ENCODE data around the gene ZNF200. TPM values are rescaled to one million over a fixed set of nuclear protein-coding genes. Genes with fewer than 3 reads are reported as not detected.
A peak's percentile ranks its signal among the peaks of the same experiment; 100 is the strongest.

ZNF200 gene
- total RNA-seq, 4 donors from 2014 or later = 2.2 to 5.7 (median 3.9) TPM

DNA sequence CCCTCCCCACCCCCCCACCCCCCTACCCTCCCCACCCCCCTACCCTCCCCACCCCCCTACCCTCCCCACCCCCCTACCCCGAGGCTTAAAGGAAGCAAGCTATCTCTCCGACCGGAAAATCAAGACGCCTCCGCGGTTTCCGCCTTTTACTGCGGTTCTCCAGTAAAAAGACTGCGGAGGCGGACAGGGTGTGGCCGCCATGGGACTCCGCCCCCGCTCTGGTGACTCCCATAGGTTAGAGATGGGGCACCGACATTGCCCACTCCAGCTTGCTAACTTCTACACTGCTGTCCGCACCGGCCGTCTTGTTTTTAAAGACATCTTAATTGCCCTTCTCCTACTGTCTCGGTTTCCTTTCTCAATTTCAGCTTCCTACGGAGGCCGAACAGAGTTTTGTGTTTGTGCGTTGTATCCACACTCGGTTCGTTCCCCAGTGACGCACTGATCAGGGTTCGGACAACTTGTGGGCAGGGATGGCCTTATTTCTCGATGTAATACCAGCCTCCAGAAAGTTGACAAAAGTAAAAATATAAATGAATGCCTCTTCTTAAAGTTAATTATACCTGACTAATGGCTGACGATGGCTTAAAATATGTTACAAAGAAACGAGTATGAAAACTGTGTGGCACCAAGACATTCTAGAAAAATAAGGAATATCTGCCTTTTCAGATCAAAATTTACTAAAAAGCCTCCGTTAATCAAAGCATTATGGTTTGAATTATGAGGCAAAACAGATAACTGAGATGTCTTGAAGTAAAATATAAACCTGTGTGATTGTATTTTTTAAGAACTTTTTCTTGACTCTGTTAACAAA, 1.1 kb upstream of the ZNF200 start:
- 87 to 89% methylated on average over 20 to 27 of the region's 29 CpGs for WGBS, 2 donors
- no peak overlapping the region for H3K4me3 ChIP-seq (ENCODE audit: low read depth, poor library complexity, severe bottlenecking)
- intact Hi-C loops (cut with DNase I; ENCODE audit: low total_unique reads) = no loop called here
- TF ChIP-seq POLR2A (IDR thresholded peaks at IDR 0.05) = no peak
- TF ChIP-seq CTCF (IDR thresholded peaks at IDR 0.05) = no peak
- DNase-seq (ENCODE audit: low spot score in 2 of 2) = peak in 1 of 2 donors; percentile 89

DNA sequence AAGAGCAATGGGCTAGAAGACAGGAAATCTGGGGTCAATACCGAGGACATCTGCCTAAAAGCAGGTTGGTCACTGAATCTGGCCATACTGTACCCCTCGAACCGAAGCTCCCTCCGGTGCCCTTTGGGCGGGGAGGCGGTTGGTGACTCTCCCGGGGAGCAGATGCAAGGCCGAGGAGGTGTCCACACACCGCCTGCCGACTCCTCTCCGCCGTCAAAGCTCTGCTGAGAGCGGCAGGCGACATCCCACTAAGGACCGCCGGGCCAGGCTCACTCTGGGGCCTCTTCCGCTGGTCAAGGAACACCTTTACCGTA, 458 bp downstream of the ZNF200 start:
- peak overlapping the region; percentile 65 for H3K4me3 ChIP-seq (ENCODE audit: low read depth, poor library complexity, severe bottlenecking)
- no peak for DNase-seq (ENCODE audit: low spot score in 2 of 2)
- TF ChIP-seq CTCF (IDR thresholded peaks at IDR 0.05) (no peak), POLR2A (IDR thresholded peaks at IDR 0.05) (no peak)
- WGBS, 2 donors = 1 to 2% methylated on average over 7 to 17 of the region's 18 CpGs
- intact Hi-C loops (cut with DNase I; ENCODE audit: low total_unique reads) = no loop called here

DNA sequence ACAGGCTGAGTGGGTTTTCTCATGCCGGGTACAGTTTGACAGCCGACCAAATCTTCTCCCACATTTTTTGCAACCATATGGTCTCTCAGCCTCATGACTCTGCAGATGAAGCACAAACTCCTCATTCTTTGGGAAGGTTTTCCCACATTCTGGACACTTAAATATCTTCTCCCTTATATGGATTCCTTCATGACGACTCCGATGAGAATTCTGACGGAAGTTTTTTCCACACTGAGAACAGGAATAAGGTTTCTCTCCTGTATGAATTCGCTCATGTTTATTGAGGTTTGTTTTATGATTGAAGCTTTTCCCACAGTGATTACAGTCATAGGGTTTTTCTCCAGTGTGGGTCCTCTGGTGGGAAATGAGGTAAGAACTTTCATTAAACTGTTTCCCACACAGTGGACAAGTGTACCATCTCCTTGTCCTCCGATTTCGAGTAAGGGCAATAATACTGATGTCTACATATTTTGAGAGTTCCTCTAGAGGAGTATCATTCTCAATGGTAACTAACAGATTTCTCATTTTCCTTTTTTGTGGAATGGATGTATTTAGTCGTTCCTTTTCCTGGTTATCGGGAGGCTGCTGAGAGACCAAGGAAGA, 10.9 kb downstream of the ZNF200 start:
- WGBS, 2 donors = 96% methylated on average over 10 of the region's 10 CpGs
- DNase-seq (ENCODE audit: low spot score in 2 of 2) = no peak
- no peak overlapping the region for H3K4me3 ChIP-seq (ENCODE audit: low read depth, poor library complexity, severe bottlenecking)

DNA sequence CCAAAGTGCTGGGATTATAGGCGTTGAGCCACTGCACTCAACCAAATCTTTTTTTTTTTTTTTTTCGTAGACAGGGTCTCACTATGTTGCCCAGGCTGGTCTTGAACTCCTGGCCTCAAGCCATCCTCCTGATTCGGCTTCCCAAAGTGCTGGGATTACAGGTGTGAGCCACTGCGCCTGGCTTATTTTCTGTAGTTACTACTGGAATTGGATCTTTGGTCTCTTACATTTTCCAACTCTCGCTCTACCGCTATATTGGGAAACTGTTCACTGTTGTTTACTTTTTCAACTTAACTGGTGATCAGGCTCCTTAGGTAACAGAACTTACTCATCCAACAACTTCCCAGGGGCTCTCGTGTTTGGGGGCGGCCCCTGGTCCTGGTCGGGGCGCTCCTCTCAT, 14.1 kb downstream of the ZNF200 start:
- WGBS, 2 donors = 87 to 89% methylated on average over 10 of the region's 10 CpGs
- no peak for TF ChIP-seq POLR2A (IDR thresholded peaks at IDR 0.05)
- no peak for TF ChIP-seq CTCF (IDR thresholded peaks at IDR 0.05)
- H3K4me3 ChIP-seq (ENCODE audit: low read depth, poor library complexity, severe bottlenecking) = no peak overlapping the region
- intact Hi-C loops (cut with DNase I; ENCODE audit: low total_unique reads) = no loop called here
- no peak for DNase-seq (ENCODE audit: low spot score in 2 of 2)

More for the DNA sequence above, 10.9 kb downstream of the ZNF200 start:
- no peak for TF ChIP-seq CTCF (IDR thresholded peaks at IDR 0.05)
- TF ChIP-seq POLR2A (IDR thresholded peaks at IDR 0.05) = no peak
- intact Hi-C loops (cut with DNase I; ENCODE audit: low total_unique reads) = no loop called here

DNA sequence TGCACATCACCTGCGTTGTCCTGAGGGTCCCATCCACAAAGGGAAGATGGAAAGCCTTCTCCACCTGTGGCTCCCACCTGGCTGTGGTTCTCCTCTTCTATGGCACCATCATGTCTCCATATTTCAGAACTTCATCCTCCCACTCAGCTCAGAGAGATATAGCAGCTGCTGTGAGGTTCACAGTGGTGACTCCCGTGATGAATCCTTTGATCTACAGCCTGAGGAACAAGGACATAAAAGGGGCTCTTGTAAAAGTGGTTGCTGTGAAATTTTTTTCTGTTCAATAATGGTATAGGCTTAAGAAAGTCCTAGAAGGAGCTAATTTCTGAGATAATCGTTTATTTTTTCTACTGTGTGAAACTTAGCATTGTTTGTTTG, 18.7 kb downstream of the ZNF200 start:
- intact Hi-C loops (cut with DNase I; ENCODE audit: low total_unique reads) = no loop called here
- H3K4me3 ChIP-seq (ENCODE audit: low read depth, poor library complexity, severe bottlenecking) = no peak overlapping the region
- DNase-seq (ENCODE audit: low spot score in 2 of 2) = peak in 1 of 2 donors; percentile 62
- 53 to 63% methylated on average over 3 of the region's 3 CpGs for WGBS, 2 donors
- TF ChIP-seq CTCF (IDR thresholded peaks at IDR 0.05) (no peak), POLR2A (IDR thresholded peaks at IDR 0.05) (no peak)

Measured in lower leg skin (tissue), 4 donors.